ENCODE results near the gene MED6.

- TF ChIP-seq CTCF (IDR thresholded peaks at IDR 0.05; ENCODE audit: low read depth, low read length) (no peak), POLR2A (IDR thresholded peaks at IDR 0.05; ENCODE audit: extremely low read depth, insufficient read length) (peak; percentile 60)
These were observed at the start of gene MED6 for GRCh38 chr14:70600382-70601157.

Data from NB4 (cell line).